Measurements from ENCODE around the gene MAPRE3. TPM values are rescaled to one million over a fixed set of nuclear protein-coding genes. Genes with fewer than 3 reads are reported as not detected.

The MAPRE3 gene
- total and polyA plus RNA-seq, 2 donors (not counting 1 experiment from before 2014, with no cell fraction given): 7.9 to 13.9 TPM

- Histone ChIP-seq H3K9ac (ENCODE audit: insufficient read depth, low read length) (no peak overlapping the region), H3K36me3 (ENCODE audit: control insufficient read depth, insufficient read depth, low read length) (no peaks in the 10 kb centered on the region), H3K27me3 (ENCODE audit: control insufficient read depth, insufficient read depth, low read length) (peaks cover 17% of the 10 kb centered on the region), H4K20me1 (ENCODE audit: control insufficient read depth, extremely low read depth, insufficient read depth, low read length) (no peaks in the 10 kb centered on the region), H3K9me3 (ENCODE audit: control insufficient read depth, insufficient read depth, low read depth, low read length) (no peaks in the 10 kb centered on the region), H3K27ac (ENCODE audit: insufficient read depth, low read length) (no peak overlapping the region), H3K79me2 (ENCODE audit: control insufficient read depth, insufficient read depth, low read length) (no peaks in the 10 kb centered on the region), H2AFZ (ENCODE audit: low read length) (no peak overlapping the region), H3K4me2 (ENCODE audit: extremely low read depth, insufficient read depth, low read length) (no peak overlapping the region), H3K4me1 (ENCODE audit: control insufficient read depth, extremely low read depth, insufficient read depth, low read length) (no peaks in the 10 kb centered on the region), H3K4me3 (replicated peaks in 1 of 4; ENCODE audit: control extremely low read depth in 1 of 4, insufficient read depth in 1 of 4, low read depth in 3 of 4, low read length in 4 of 4) (no peak overlapping the region)
- TF ChIP-seq, protein P1, sequence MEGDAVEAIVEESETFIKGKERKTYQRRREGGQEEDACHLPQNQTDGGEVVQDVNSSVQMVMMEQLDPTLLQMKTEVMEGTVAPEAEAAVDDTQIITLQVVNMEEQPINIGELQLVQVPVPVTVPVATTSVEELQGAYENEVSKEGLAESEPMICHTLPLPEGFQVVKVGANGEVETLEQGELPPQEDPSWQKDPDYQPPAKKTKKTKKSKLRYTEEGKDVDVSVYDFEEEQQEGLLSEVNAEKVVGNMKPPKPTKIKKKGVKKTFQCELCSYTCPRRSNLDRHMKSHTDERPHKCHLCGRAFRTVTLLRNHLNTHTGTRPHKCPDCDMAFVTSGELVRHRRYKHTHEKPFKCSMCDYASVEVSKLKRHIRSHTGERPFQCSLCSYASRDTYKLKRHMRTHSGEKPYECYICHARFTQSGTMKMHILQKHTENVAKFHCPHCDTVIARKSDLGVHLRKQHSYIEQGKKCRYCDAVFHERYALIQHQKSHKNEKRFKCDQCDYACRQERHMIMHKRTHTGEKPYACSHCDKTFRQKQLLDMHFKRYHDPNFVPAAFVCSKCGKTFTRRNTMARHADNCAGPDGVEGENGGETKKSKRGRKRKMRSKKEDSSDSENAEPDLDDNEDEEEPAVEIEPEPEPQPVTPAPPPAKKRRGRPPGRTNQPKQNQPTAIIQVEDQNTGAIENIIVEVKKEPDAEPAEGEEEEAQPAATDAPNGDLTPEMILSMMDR (conservative IDR thresholded peaks at IDR 0.05 in 1 of 2, IDR thresholded peaks at IDR 0.05 in 1 of 2; ENCODE audit: low read depth in 1 of 2, low read length in 2 of 2): no peak
- DNase-seq (ENCODE audit: low read depth in 2 of 2): no peak
Observed at GRCh38 chr2:26948800-26949199, 21.6 kb upstream of the MAPRE3 start.

DNA sequence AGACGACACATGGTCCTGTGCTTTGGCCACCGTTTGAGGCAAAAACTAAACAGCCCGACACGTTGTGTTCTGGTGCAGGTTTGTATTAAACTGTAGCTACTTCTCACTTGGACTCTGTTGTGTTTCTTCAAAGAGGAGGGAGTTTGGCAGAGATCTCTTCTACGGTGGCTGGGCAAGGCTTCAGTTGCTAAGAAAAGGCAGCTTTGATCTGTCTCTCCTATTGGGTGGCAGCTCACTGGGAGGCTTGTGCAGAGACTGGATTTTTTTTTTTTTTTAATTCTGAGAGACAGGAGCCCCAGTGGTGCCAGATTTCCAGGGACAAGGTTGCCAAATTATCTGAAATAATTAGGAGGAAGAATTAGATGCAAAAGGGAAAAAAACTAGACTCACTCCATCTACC lies 20.2 kb upstream of the MAPRE3 start:
- Histone ChIP-seq H3K9ac (ENCODE audit: insufficient read depth, low read length) (no peak overlapping the region), H2AFZ (ENCODE audit: low read length) (no peak overlapping the region), H3K79me2 (ENCODE audit: control insufficient read depth, insufficient read depth, low read length) (no peaks in the 10 kb centered on the region), H3K9me3 (ENCODE audit: control insufficient read depth, insufficient read depth, low read depth, low read length) (no peaks in the 10 kb centered on the region), H4K20me1 (ENCODE audit: control insufficient read depth, extremely low read depth, insufficient read depth, low read length) (no peaks in the 10 kb centered on the region), H3K36me3 (ENCODE audit: control insufficient read depth, insufficient read depth, low read length) (no peaks in the 10 kb centered on the region), H3K4me3 (replicated peaks in 1 of 4; ENCODE audit: control extremely low read depth in 1 of 4, insufficient read depth in 1 of 4, low read depth in 3 of 4, low read length in 4 of 4) (no peak overlapping the region), H3K4me2 (ENCODE audit: extremely low read depth, insufficient read depth, low read length) (no peak overlapping the region), H3K27ac (ENCODE audit: insufficient read depth, low read length) (no peak overlapping the region), H3K4me1 (ENCODE audit: control insufficient read depth, extremely low read depth, insufficient read depth, low read length) (no peaks in the 10 kb centered on the region), H3K27me3 (ENCODE audit: control insufficient read depth, insufficient read depth, low read length) (peaks cover 17% of the 10 kb centered on the region)
- TF ChIP-seq EZH2 (IDR thresholded peaks at IDR 0.05; ENCODE audit: low read length, missing control alignments): no peak
- no peak for DNase-seq (ENCODE audit: low read depth in 2 of 2)

DNA sequence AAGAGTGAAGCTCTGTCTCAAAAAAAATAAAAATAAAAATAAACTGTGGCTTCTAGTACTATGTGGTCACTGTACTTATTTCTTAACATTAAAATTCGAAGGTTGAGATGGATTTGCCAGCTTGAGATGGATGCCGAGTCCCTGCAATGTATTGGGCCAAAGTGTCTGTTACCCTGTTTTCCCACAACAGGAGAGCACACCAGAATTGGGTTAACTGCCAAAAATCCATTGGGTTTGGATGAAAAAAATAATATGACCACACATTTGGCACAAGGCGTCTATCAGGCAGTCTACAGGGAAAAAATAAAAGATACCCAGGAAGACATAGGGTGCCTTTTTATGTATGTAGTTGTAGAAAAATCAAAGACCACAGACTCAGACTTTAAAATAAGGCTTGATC lies 19.2 kb upstream of the MAPRE3 start:
- Histone ChIP-seq H3K27me3 (ENCODE audit: control insufficient read depth, insufficient read depth, low read length) (peaks cover 14% of the 10 kb centered on the region), H3K4me3 (replicated peaks in 1 of 4; ENCODE audit: control extremely low read depth in 1 of 4, insufficient read depth in 1 of 4, low read depth in 3 of 4, low read length in 4 of 4) (no peak overlapping the region)

DNA sequence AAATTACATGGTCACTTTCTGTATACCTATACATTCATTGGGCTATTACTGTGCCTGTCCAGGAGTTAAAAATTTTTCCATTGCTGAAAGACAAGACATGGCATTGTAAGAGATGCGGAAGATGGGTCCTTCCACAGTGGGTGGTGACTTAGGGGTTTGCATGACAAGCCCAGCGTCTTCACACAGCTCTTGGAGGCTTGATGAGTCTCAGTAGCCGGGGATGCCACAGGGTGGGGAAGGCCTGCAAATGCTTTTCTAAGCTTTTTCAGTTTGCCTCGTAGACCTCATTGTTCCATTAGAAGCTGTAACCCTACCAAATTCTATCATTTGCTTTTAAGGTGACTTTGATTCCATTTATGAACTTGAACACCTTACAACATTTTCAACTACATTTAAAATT lies 18.1 kb upstream of the MAPRE3 start:
- no peak overlapping the region for H3K4me3 ChIP-seq (replicated peaks in 1 of 4; ENCODE audit: control extremely low read depth in 1 of 4, insufficient read depth in 1 of 4, low read depth in 3 of 4, low read length in 4 of 4)
- H3K27me3 ChIP-seq (ENCODE audit: control insufficient read depth, insufficient read depth, low read length): peaks cover 19% of the 10 kb centered on the region
- H4K20me1 ChIP-seq (ENCODE audit: control insufficient read depth, extremely low read depth, insufficient read depth, low read length): no peaks in the 10 kb centered on the region
- no peak overlapping the region for H2AFZ ChIP-seq (ENCODE audit: low read length)
- H3K9ac ChIP-seq (ENCODE audit: insufficient read depth, low read length): no peak overlapping the region
- no peaks in the 10 kb centered on the region for H3K79me2 ChIP-seq (ENCODE audit: control insufficient read depth, insufficient read depth, low read length)
- H3K36me3 ChIP-seq (ENCODE audit: control insufficient read depth, insufficient read depth, low read length): no peaks in the 10 kb centered on the region
- no peaks in the 10 kb centered on the region for H3K9me3 ChIP-seq (ENCODE audit: control insufficient read depth, insufficient read depth, low read depth, low read length)
- H3K4me2 ChIP-seq (ENCODE audit: extremely low read depth, insufficient read depth, low read length): no peak overlapping the region
- no peaks in the 10 kb centered on the region for H3K4me1 ChIP-seq (ENCODE audit: control insufficient read depth, extremely low read depth, insufficient read depth, low read length)
- H3K27ac ChIP-seq (ENCODE audit: insufficient read depth, low read length): no peak overlapping the region
- DNase-seq (ENCODE audit: low read depth in 2 of 2): no peak
- TF ChIP-seq, protein P1 (conservative IDR thresholded peaks at IDR 0.05 in 1 of 2, IDR thresholded peaks at IDR 0.05 in 1 of 2; ENCODE audit: low read depth in 1 of 2, low read length in 2 of 2): no peak
- no peak for TF ChIP-seq EZH2 (IDR thresholded peaks at IDR 0.05; ENCODE audit: low read length, missing control alignments)

More for the DNA sequence above, 19.2 kb upstream of the MAPRE3 start:
- no peak overlapping the region for H3K27ac ChIP-seq (ENCODE audit: insufficient read depth, low read length)
- DNase-seq (ENCODE audit: low read depth in 2 of 2): no peak
- no peak overlapping the region for H3K4me2 ChIP-seq (ENCODE audit: extremely low read depth, insufficient read depth, low read length)
- H3K9me3 ChIP-seq (ENCODE audit: control insufficient read depth, insufficient read depth, low read depth, low read length): no peaks in the 10 kb centered on the region
- no peak overlapping the region for H3K9ac ChIP-seq (ENCODE audit: insufficient read depth, low read length)
- no peak overlapping the region for H2AFZ ChIP-seq (ENCODE audit: low read length)
- no peaks in the 10 kb centered on the region for H3K79me2 ChIP-seq (ENCODE audit: control insufficient read depth, insufficient read depth, low read length)
- H3K4me1 ChIP-seq (ENCODE audit: control insufficient read depth, extremely low read depth, insufficient read depth, low read length): no peaks in the 10 kb centered on the region
- TF ChIP-seq EZH2 (IDR thresholded peaks at IDR 0.05; ENCODE audit: low read length, missing control alignments): no peak
- no peaks in the 10 kb centered on the region for H3K36me3 ChIP-seq (ENCODE audit: control insufficient read depth, insufficient read depth, low read length)
- no peaks in the 10 kb centered on the region for H4K20me1 ChIP-seq (ENCODE audit: control insufficient read depth, extremely low read depth, insufficient read depth, low read length)

Measured in fibroblast of lung (primary cell).